GM12873 (cell line): ENCODE results near the gene HLX.
A peak's percentile ranks its signal among the peaks of the same experiment; 100 is the strongest.

Experiments used
- TF ChIP-seq, protein P1 (sequence below): IDR thresholded peaks from 2 replicates; pipeline ENCODE4 v1.5.1; 2012; ENCODE audit warnings: low read depth, mild to moderate bottlenecking, moderate library complexity, low read length, control low read depth; ENCODE audit not compliant: insufficient read depth; ENCODE audit errors: missing control alignments

HLX gene

DNA sequence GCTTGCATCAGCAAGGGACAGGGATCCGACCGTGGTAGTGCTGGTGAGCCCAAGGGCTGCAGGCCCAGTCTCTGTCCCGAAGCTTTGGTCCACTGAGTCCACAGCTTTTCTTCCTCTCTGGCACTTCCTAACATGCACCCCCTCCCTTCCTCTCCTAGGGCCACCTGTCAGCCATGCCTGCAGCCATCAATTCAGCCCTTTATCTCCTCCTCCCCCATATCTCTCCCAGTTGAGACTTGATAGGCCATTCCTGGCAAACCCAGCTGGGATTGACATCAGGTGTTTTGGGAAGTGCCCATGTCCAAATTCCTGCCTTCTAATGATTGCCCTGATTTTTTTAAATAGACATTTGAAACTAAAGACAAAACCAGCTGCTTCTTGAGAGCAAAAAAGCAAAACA is 25.6 kb downstream of the HLX start:
- TF ChIP-seq, protein P1, sequence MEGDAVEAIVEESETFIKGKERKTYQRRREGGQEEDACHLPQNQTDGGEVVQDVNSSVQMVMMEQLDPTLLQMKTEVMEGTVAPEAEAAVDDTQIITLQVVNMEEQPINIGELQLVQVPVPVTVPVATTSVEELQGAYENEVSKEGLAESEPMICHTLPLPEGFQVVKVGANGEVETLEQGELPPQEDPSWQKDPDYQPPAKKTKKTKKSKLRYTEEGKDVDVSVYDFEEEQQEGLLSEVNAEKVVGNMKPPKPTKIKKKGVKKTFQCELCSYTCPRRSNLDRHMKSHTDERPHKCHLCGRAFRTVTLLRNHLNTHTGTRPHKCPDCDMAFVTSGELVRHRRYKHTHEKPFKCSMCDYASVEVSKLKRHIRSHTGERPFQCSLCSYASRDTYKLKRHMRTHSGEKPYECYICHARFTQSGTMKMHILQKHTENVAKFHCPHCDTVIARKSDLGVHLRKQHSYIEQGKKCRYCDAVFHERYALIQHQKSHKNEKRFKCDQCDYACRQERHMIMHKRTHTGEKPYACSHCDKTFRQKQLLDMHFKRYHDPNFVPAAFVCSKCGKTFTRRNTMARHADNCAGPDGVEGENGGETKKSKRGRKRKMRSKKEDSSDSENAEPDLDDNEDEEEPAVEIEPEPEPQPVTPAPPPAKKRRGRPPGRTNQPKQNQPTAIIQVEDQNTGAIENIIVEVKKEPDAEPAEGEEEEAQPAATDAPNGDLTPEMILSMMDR = no peak

DNA sequence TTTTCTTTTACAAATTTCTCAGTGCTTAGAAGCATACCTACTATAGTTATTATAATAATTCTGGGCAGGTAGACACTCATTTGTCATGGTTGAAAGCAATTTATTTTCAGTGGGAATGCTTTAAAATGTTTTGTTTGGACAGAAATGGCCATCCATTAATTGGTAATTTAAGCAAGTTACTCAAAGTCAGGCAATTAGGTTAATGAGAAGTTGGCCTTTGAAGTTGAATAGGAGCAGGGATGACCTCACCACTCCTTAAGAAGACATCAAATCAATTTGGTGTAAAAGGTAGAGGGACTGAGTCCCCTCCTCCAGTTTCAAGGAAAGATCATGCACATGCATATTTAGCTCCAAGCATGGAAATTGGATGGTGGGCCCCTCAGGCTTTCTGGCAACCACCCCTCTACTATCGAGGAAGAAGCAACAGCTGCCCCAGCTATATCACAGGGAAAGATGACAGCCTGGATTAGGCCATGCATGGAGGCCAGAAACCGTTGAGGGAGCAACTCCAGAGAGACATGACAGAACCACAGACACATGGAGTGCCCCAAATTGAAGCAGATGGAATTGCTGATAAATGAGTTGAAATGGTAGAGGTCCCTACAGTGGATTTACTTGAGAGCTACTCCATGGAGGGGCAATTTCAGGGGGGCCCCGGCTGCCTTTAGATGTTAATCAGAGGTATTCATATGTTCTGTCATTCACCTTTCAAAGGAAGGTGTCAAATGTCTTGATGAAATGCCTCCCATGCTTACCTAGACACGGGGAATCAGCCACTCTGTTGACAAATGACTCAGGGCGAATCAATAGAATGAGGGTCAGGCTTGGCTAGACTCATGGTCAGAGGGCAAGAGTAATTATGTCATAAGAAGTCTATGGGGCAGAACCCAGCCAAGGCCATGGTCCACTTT is 26.7 kb downstream of the HLX start:
- TF ChIP-seq, protein P1 = no peak

DNA sequence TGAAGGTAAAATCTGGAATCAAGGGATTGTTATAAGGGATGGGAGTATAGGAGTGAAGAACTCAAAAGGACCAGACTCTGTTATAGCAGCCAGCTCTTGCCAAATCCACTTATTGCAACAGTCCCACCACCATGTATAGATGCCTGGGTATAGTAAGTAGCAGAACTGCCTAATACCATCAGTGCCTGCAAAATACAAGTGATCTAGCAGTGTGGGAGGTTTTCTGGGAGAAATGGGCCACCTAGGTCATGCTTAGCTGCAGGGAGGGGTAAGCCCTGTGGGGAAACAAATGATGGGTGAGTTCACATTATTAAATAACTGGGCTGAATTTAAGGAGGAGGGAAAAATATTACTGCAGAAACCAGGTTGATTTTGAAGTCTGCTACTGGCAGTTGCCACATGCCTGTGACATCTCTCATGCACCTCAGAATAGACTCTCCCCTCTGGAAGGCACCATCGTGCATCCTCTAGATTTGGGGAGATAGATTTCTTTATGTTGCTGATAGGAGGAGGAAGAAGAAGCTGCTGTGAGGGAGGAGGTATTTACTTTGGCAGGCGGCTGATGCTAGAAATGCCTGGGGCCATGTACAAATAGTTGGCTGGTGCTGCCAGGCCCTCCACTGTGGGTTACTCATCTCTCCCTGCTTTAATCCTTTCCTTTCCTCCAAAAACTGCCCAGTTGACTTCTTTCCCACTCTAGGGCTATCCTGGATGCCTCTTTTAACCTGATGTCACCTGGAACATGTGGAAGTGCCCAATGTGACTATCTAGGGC is 27.5 kb downstream of the HLX start:
- TF ChIP-seq, protein P1 = no peak

DNA sequence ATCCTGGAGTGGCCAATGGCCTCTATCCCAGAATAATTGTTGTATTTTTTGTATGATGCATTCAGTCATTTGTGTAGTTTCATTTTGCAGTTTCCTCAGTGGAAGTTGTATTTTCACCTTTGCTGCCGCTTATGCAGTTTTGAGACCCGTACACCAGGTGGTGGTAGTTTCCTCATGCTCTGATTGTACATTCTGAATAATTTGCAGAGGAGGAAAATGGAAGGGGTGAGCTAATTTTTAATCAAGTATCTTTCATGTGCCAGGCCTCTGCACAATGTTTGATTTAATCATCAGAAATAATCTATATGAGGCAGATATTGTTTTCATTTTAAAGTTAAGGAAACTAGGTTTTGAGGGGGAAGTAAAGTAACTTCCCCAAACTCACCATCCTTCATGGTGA is 29.5 kb downstream of the HLX start:
- TF ChIP-seq, protein P1 = peak; percentile 56

DNA sequence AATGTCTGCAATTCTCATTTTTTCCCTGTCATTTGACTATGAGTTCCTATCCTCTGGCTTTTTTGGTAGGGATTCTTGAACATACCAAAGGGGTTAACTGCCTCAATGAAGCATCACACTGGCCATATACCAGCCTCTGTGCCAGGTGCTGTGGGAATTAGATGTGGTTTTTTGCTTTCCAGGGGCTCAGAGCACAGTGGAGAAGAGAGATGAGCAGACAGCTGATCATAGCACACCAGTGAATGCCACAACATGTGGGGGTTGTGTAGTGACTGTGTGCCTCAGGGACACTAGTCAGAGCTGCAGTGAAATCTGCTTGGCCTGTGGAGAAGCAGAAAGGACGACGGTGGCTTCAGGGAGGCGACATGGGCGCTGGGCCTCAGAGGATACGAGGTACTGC is 30.8 kb downstream of the HLX start:
- TF ChIP-seq, protein P1 = no peak

DNA sequence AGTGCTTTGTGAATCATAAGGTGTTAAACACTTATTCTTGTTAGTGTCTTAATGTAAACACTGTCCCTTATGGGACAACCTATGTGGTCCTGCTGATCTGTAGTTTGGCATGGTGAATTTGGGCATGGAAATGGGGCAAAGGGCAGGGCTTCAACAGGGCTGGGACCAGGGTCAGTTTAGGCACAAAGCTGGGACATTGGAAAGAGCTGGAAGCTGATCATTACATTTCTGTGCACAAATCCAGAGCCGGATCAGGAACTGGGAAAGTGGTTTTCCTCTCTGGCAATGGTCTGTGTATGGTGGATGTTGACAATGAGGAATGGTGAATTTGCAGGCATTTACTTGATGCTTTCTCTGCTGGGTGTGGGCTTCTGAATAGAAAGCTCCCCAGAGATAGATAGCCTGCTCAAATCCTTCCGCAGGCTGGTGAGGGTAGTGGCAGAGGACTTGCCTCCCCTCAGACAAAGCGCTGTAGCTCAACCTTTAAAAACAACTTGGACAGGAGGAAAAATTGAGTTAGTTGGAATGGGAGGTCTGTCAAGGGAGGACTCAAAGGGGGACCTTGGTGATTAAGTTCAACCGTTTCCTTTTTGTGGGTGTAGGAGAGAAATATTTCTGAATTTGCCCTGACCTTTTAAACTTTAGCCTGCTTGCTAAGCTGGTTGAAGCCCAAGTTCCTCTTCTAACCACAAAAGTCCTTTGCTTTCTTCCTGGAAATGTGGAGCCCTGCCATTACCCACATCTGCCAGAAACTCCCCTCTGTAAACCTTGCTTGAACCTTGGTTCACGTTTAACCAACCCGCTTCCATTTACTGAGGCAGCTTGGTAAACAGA is 35.3 kb downstream of the HLX start:
- TF ChIP-seq, protein P1 = no peak
